KMS-11 (cell line): Measurements from ENCODE around the gene LRRC53.

ENCODE experiments used
- H2AFZ ChIP-seq: fragments of 200-600 bp; sonication (generic); 2 replicates; pipeline ENCODE4 v1.6.1; 2016; ENCODE audit warnings: antibody characterized with exemption, mixed run types, low read depth
- H3K27ac ChIP-seq: fragments of 200-600 bp; sonication (generic); 2 replicates; pipeline ENCODE4 v1.6.1; 2016; ENCODE audit warnings: mild to moderate bottlenecking, mixed run types
- H3K27me3 ChIP-seq: fragments of 200-600 bp; sonication (generic); 2 replicates; pipeline ENCODE4 v1.6.1; 2017; ENCODE audit warnings: mild to moderate bottlenecking, low read depth, mixed run types, moderate library complexity; ENCODE audit not compliant: insufficient read depth
- H3K36me3 ChIP-seq: fragments of 200-600 bp; sonication (generic); 2 replicates; pipeline ENCODE4 v1.6.1; 2017; ENCODE audit warnings: mild to moderate bottlenecking, mixed run types; ENCODE audit not compliant: insufficient read depth
- H3K4me1 ChIP-seq: fragments of 200-600 bp; sonication (generic); 2 replicates; pipeline ENCODE4 v1.6.1; 2016; ENCODE audit warnings: mild to moderate bottlenecking, low read depth, mixed run types; ENCODE audit not compliant: poor library complexity, severe bottlenecking
- H3K4me2 ChIP-seq: fragments of 200-600 bp; sonication (generic); 2 replicates; pipeline ENCODE4 v1.7.0; 2016; ENCODE audit warnings: mild to moderate bottlenecking, mixed run types
- H3K4me3 ChIP-seq: fragments of 200-600 bp; sonication (generic); IDR thresholded peaks from 2 replicates; pipeline ENCODE4 v1.6.1; 2017; ENCODE audit warnings: low read depth, low read length, mixed read lengths; ENCODE audit not compliant: insufficient read depth
- H3K79me2 ChIP-seq: fragments of 200-600 bp; sonication (generic); 2 replicates; pipeline ENCODE4 v1.6.1; 2016; ENCODE audit warnings: low read depth, mixed run types; ENCODE audit not compliant: insufficient read depth
- H3K9ac ChIP-seq: fragments of 200-600 bp; sonication (generic); 2 replicates; pipeline ENCODE4 v1.6.1; 2016; ENCODE audit warnings: mild to moderate bottlenecking, mixed run types
- H4K20me1 ChIP-seq: fragments of 200-600 bp; sonication (generic); 2 replicates; pipeline ENCODE4 v1.6.1; 2016; ENCODE audit warnings: mild to moderate bottlenecking, mixed run types; ENCODE audit not compliant: insufficient read depth
- TF ChIP-seq, protein P1 (sequence below): fragments of 200-600 bp; sonication (generic); conservative IDR thresholded peaks from 2 replicates; pipeline ENCODE4 v1.6.1; 2017; ENCODE audit warnings: low read depth, mild to moderate bottlenecking, antibody characterized with exemption, low read length, moderate library complexity, mixed read lengths

The LRRC53 gene

DNA sequence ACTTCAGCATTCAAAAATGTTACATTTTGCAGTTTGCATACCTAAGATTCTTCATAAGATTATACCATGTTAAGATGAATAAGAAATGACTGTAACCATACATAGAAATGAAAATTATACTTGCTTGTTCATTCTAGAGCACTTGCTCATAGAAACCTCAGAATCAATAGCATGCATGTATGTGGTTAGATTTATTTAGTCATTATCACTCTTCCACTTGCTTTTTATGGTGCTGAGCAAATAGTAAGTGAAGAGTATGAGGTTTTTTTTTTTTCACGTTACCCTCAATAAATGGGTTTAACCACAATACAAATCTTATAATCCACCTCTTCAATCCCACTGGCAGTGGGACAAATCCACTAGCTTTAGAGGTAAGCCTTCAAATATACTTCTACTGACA is 84.7 kb downstream of the LRRC53 start:
- Histone ChIP-seq H3K27ac (no peak overlapping the region), H2AFZ (no peak overlapping the region), H3K9ac (no peak overlapping the region), H3K4me2 (no peak overlapping the region), H4K20me1 (no peaks in the 10 kb centered on the region), H3K27me3 (no peaks in the 10 kb centered on the region), H3K79me2 (no peaks in the 10 kb centered on the region), H3K36me3 (no peaks in the 10 kb centered on the region), H3K4me3 (no peak overlapping the region), H3K4me1 (no peaks in the 10 kb centered on the region)
- TF ChIP-seq, protein P1, sequence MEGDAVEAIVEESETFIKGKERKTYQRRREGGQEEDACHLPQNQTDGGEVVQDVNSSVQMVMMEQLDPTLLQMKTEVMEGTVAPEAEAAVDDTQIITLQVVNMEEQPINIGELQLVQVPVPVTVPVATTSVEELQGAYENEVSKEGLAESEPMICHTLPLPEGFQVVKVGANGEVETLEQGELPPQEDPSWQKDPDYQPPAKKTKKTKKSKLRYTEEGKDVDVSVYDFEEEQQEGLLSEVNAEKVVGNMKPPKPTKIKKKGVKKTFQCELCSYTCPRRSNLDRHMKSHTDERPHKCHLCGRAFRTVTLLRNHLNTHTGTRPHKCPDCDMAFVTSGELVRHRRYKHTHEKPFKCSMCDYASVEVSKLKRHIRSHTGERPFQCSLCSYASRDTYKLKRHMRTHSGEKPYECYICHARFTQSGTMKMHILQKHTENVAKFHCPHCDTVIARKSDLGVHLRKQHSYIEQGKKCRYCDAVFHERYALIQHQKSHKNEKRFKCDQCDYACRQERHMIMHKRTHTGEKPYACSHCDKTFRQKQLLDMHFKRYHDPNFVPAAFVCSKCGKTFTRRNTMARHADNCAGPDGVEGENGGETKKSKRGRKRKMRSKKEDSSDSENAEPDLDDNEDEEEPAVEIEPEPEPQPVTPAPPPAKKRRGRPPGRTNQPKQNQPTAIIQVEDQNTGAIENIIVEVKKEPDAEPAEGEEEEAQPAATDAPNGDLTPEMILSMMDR: no peak

DNA sequence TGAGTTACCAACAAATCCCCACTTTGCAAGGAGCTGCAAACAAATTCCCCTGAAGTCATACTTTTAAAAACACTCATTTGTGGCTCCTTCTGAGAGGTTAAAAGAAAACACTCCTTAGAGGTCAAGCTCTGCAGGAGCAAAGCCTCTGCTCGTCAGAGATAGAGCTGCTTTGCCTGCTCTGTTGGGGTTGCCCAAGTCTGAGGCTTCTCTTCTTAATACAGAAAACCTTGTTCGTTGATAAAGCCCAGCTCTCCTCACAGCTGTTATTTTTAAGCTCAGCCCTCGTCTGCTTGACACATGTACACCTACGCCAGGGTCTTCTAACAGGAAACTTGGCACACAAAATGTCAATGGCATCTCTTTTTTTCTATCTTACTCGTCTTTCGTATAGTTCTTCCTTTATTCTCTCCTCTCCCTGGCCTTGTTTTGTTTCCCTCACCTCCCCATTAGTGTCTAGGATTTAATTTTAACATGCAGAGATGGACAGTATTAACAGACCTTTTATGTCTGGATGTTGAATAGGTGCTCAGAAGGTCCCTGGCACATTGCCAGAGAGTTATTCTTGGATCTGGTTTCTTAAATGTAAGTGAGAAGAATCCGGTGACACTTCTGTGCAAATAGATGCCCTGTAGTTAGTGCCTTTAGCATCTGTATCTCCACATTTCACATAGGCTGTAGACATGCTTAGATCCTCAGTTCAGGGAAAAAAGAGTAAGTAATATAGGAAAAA is 86.0 kb downstream of the LRRC53 start:
- H3K36me3 ChIP-seq: no peaks in the 10 kb centered on the region
- no peaks in the 10 kb centered on the region for H3K4me1 ChIP-seq
- no peaks in the 10 kb centered on the region for H3K79me2 ChIP-seq
- no peak overlapping the region for H3K27ac ChIP-seq
- H4K20me1 ChIP-seq: no peaks in the 10 kb centered on the region
- no peak overlapping the region for H3K4me3 ChIP-seq
- no peak overlapping the region for H3K9ac ChIP-seq
- H3K4me2 ChIP-seq: no peak overlapping the region
- no peak overlapping the region for H2AFZ ChIP-seq
- TF ChIP-seq, protein P1: no peak
- H3K27me3 ChIP-seq: no peaks in the 10 kb centered on the region

DNA sequence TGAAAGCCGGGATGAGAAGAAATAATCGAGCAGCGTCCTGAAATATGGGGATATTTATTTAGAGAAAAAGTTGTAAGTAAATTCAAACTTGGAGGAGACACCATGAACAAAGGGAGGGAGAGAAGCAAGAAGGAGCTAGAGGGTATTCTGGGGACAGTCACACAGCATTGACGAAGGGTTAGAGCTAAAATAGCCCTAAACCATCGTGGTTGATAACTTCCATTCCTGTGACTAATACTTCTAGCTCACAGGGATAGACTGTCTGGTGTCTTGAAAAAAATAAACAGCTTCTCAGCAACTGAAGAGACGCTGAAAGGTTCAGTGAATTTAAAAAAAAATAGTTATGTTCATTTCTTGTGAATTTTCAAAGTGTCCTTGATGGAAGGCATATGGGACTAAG is 86.7 kb downstream of the LRRC53 start:
- TF ChIP-seq, protein P1: no peak
- H3K27me3 ChIP-seq: no peaks in the 10 kb centered on the region
- no peak overlapping the region for H3K4me2 ChIP-seq
- H3K4me3 ChIP-seq: no peak overlapping the region
- no peak overlapping the region for H2AFZ ChIP-seq
- no peaks in the 10 kb centered on the region for H4K20me1 ChIP-seq
- H3K4me1 ChIP-seq: no peaks in the 10 kb centered on the region
- H3K9ac ChIP-seq: no peak overlapping the region
- H3K36me3 ChIP-seq: no peaks in the 10 kb centered on the region
- H3K27ac ChIP-seq: no peak overlapping the region
- H3K79me2 ChIP-seq: no peaks in the 10 kb centered on the region

DNA sequence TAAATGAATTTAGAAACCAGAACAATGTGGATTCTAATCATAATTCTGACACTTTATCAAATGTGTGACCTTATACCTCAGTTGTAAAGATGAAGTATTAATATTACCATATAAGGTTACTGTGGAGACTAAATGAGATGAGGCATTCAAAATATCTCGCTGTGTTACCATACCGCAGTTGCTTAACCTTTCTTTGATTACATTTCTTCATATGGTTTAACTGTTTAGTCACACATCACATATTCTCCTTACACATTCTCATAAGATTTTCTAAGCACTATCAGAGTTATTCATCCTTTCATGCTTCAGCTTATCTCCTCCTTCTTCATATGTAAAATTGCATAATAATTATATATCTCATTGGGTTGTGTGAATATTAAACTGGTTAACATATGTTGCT is 88.9 kb downstream of the LRRC53 start:
- no peaks in the 10 kb centered on the region for H3K36me3 ChIP-seq
- H3K27me3 ChIP-seq: no peaks in the 10 kb centered on the region
- no peaks in the 10 kb centered on the region for H4K20me1 ChIP-seq
- H3K4me2 ChIP-seq: no peak overlapping the region
- H2AFZ ChIP-seq: no peak overlapping the region
- H3K9ac ChIP-seq: no peak overlapping the region
- H3K4me1 ChIP-seq: no peaks in the 10 kb centered on the region
- no peak overlapping the region for H3K27ac ChIP-seq
- TF ChIP-seq, protein P1: no peak
- H3K79me2 ChIP-seq: no peaks in the 10 kb centered on the region
- no peak overlapping the region for H3K4me3 ChIP-seq
